ENCODE data around the gene MRPS7.

MRPS7 gene

DNA sequence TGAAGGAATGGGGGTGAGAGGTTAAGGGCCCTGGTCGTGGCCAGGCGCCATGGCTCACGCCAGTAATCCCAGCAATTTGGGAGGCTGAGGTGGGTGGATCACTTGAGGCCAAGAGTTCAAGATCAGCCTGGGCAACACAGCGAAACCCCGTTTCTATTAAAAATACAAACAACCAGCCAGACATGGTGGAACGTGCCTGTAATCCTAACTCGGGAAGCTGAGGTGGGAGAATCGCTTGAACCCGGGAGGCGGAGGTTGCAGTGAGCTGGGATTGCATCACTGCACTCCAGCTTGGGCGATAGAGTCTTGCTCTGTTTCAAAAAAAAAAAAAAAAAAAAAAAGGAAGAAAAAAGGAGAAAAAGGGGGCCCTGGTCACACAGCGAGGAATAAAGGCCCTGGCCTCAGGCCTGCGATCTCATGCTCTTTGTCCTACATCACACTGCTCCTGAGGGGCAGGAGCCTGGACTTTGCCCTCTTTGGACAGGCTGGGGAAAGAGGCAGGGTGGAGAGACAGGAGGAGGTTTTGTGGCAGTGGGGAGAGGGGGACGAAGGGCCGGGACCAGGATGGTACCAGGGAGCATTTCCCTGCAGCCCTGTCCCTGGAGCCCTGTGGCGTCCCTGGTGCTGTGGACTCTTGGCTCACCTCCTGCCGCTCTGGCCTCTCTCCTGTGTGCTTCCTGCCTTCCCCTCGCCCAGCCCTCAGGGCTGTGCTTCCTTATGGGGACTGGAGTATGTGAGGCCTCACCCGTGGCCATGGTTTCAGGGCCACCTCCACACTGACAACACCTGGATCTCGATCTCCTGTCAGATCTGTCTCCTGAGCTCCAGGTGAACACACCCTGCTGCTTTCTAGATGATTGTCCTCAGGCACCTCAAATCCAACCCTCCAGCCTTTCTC, 47.3 kb downstream of the MRPS7 start:
- Histone ChIP-seq H3K36me3 (ENCODE audit: control insufficient read depth, insufficient read depth, low read length) (no peaks in the 10 kb centered on the region), H3K27me3 (replicated peaks; ENCODE audit: control insufficient read depth, insufficient read depth, low read length, poor library complexity, severe bottlenecking) (no peaks in the 10 kb centered on the region), H3K4me3 (ENCODE audit: insufficient read depth, low read depth, low read length, poor library complexity, severe bottlenecking) (no peak overlapping the region), H3K4me1 (ENCODE audit: control insufficient read depth, insufficient read depth, low read length, poor library complexity, severe bottlenecking) (no peaks in the 10 kb centered on the region), H3K27ac (ENCODE audit: insufficient read depth, low read length, poor library complexity, severe bottlenecking) (no peak overlapping the region), H3K9me3 (ENCODE audit: control insufficient read depth, low read length) (no peaks in the 10 kb centered on the region)
- no peak for DNase-seq

- no peaks in the 10 kb centered on the region for H3K9me3 ChIP-seq (ENCODE audit: control insufficient read depth, low read length)
- H3K27ac ChIP-seq (ENCODE audit: insufficient read depth, low read length, poor library complexity, severe bottlenecking), result no peak overlapping the region
- H3K27me3 ChIP-seq (replicated peaks; ENCODE audit: control insufficient read depth, insufficient read depth, low read length, poor library complexity, severe bottlenecking), result no peaks in the 10 kb centered on the region
- H3K4me1 ChIP-seq (ENCODE audit: control insufficient read depth, insufficient read depth, low read length, poor library complexity, severe bottlenecking), result no peaks in the 10 kb centered on the region
- H3K4me3 ChIP-seq (ENCODE audit: insufficient read depth, low read depth, low read length, poor library complexity, severe bottlenecking), result no peak overlapping the region
- peaks cover 15% of the 10 kb centered on the region for H3K36me3 ChIP-seq (ENCODE audit: control insufficient read depth, insufficient read depth, low read length)
- DNase-seq, result no peak
These were observed 52.4 kb downstream of the MRPS7 start for GRCh38 chr17:75313941-75314551.

- DNase-seq, result no peak
- Histone ChIP-seq H3K27me3 (replicated peaks; ENCODE audit: control insufficient read depth, insufficient read depth, low read length, poor library complexity, severe bottlenecking) (no peaks in the 10 kb centered on the region), H3K4me1 (ENCODE audit: control insufficient read depth, insufficient read depth, low read length, poor library complexity, severe bottlenecking) (no peaks in the 10 kb centered on the region), H3K36me3 (ENCODE audit: control insufficient read depth, insufficient read depth, low read length) (peaks cover 29% of the 10 kb centered on the region), H3K9me3 (ENCODE audit: control insufficient read depth, low read length) (no peaks in the 10 kb centered on the region), H3K4me3 (ENCODE audit: insufficient read depth, low read depth, low read length, poor library complexity, severe bottlenecking) (no peak overlapping the region), H3K27ac (ENCODE audit: insufficient read depth, low read length, poor library complexity, severe bottlenecking) (no peak overlapping the region)
These were observed 54.0 kb downstream of the MRPS7 start for GRCh38 chr17:75315541-75316243.

Measured in effector memory CD4-positive, alpha-beta T cell (primary cell).